ENCODE measurements around the gene TEX13A. TPM values are rescaled to one million over a fixed set of nuclear protein-coding genes. Genes with fewer than 3 reads are reported as not detected.
"Not testable (repeated sequence)": the region's sequence is repeated elsewhere in the genome, so short reads cannot be mapped to it uniquely, and the experiment has no call there.

Gene TEX13A
- total RNA-seq, result not detected in 2 replicates

GRCh38 chrX:105220636-105221035 is at the start of gene TEX13A:
Gene TEX13A (minus strand): TSS chrX:105220694. CDS start chrX:105220397, 297 bp downstream.
- peaks cover 4% of the 10 kb centered on the region for H3K9me3 Mint-ChIP-seq
- H3K27ac Mint-ChIP-seq, result no peak within 1 kb of the TSS
- intact Hi-C loops (cut with micrococcal nuclease), result no loop called here
- no peaks in the 10 kb centered on the region for H3K36me3 Mint-ChIP-seq (ENCODE audit: low read depth)
- no peaks in the 10 kb centered on the region for H3K27me3 Mint-ChIP-seq (ENCODE audit: low read depth)
- no peaks in the 10 kb centered on the region for H3K4me1 Mint-ChIP-seq (ENCODE audit: low read depth)
- DNase-seq (ENCODE audit: low spot score), result no peak
- no peak within 1 kb of the TSS for H3K4me3 Mint-ChIP-seq (ENCODE audit: low read depth)

DNA sequence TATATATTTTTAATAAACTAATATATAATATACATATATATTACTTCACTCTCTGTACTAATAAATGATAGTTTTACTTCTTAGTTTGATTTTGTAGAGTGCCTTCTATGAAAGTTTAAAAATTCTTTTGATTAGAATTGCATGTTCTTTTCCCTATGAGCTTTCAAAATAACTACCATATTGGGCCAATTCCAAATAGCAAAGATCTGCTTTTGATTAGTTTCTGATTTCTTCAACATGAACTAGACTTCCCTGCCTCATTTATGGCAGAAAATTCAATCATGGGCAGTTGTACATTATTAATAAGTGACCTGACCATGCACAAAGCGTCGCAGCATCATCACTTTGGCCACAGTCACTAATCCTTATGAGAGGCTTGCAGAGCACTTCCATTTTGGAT is 48.9 kb upstream of the TEX13A start:
- H3K27ac Mint-ChIP-seq, result no peak overlapping the region
- intact Hi-C loops (cut with micrococcal nuclease), result no loop called here
- H3K4me1 Mint-ChIP-seq (ENCODE audit: low read depth), result no peaks in the 10 kb centered on the region
- no peaks in the 10 kb centered on the region for H3K27me3 Mint-ChIP-seq (ENCODE audit: low read depth)
- DNase-seq (ENCODE audit: low spot score), result no peak
- no peaks in the 10 kb centered on the region for H3K36me3 Mint-ChIP-seq (ENCODE audit: low read depth)
- H3K4me3 Mint-ChIP-seq (ENCODE audit: low read depth), result no peak overlapping the region
- no peaks in the 10 kb centered on the region for H3K9me3 Mint-ChIP-seq

GRCh38 chrX:105267167-105267566 is 46.7 kb upstream of the TEX13A start:
- intact Hi-C loops (cut with micrococcal nuclease), result no loop called here
- no peak overlapping the region for H3K27ac Mint-ChIP-seq
- no peak for DNase-seq (ENCODE audit: low spot score)
- no peaks in the 10 kb centered on the region for H3K27me3 Mint-ChIP-seq (ENCODE audit: low read depth)
- H3K4me1 Mint-ChIP-seq (ENCODE audit: low read depth), result no peaks in the 10 kb centered on the region
- no peaks in the 10 kb centered on the region for H3K36me3 Mint-ChIP-seq (ENCODE audit: low read depth)
- no peak overlapping the region for H3K4me3 Mint-ChIP-seq (ENCODE audit: low read depth)
- H3K9me3 Mint-ChIP-seq, result no peaks in the 10 kb centered on the region

GRCh38 chrX:105266456-105266855 is 46.0 kb upstream of the TEX13A start:
- DNase-seq (ENCODE audit: low spot score), result no peak
- H3K27ac Mint-ChIP-seq, result no peak overlapping the region
- H3K36me3 Mint-ChIP-seq (ENCODE audit: low read depth), result no peaks in the 10 kb centered on the region
- H3K4me3 Mint-ChIP-seq (ENCODE audit: low read depth), result no peak overlapping the region
- H3K9me3 Mint-ChIP-seq, result no peaks in the 10 kb centered on the region
- no peaks in the 10 kb centered on the region for H3K4me1 Mint-ChIP-seq (ENCODE audit: low read depth)
- no peaks in the 10 kb centered on the region for H3K27me3 Mint-ChIP-seq (ENCODE audit: low read depth)
- intact Hi-C loops (cut with micrococcal nuclease), result no loop called here

DNA sequence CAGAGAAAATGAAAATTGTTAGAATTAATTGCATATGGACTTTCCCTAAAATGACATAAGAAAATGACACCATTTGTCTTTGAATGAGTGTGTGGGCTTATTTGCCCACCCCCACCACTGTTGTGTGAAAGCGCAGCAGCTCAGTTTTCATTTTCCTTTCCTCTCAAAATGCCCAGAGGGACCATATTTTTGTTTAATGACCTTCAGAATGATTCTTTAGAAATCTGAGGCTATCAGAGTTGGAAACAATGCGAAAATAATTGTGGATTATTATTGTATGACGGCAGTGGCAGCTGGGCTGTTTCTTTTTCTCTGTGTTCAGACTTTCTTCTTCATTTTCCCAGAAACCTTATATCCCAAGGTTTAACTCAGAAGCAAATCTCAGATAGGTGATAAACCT is 44.6 kb upstream of the TEX13A start:
- Mint-ChIP-seq H3K4me1 (ENCODE audit: low read depth) (no peaks in the 10 kb centered on the region), H3K4me3 (ENCODE audit: low read depth) (no peak overlapping the region), H3K27ac (no peak overlapping the region), H3K9me3 (no peaks in the 10 kb centered on the region), H3K27me3 (ENCODE audit: low read depth) (no peaks in the 10 kb centered on the region), H3K36me3 (ENCODE audit: low read depth) (no peaks in the 10 kb centered on the region)
- intact Hi-C loops (cut with micrococcal nuclease), result no loop called here
- DNase-seq (ENCODE audit: low spot score), result no peak

- Mint-ChIP-seq H3K4me3 (ENCODE audit: low read depth) (no peak overlapping the region), H3K9me3 (peaks cover 1% of the 10 kb centered on the region)
- intact Hi-C loops (cut with micrococcal nuclease), result no loop called here
Observed at GRCh38 chrX:105263801-105264200, 43.3 kb upstream of the TEX13A start.

GRCh38 chrX:105263171-105263570 is 42.7 kb upstream of the TEX13A start:
- no peak overlapping the region for H3K27ac Mint-ChIP-seq
- peaks cover 7% of the 10 kb centered on the region for H3K9me3 Mint-ChIP-seq
- H3K36me3 Mint-ChIP-seq (ENCODE audit: low read depth), result no peaks in the 10 kb centered on the region
- no peak overlapping the region for H3K4me3 Mint-ChIP-seq (ENCODE audit: low read depth)
- no peaks in the 10 kb centered on the region for H3K4me1 Mint-ChIP-seq (ENCODE audit: low read depth)
- DNase-seq (ENCODE audit: low spot score), result no peak
- intact Hi-C loops (cut with micrococcal nuclease), result no loop called here
- H3K27me3 Mint-ChIP-seq (ENCODE audit: low read depth), result no peaks in the 10 kb centered on the region

More at GRCh38 chrX:105263801-105264200, 43.3 kb upstream of the TEX13A start:
- Mint-ChIP-seq H3K4me1 (ENCODE audit: low read depth) (no peaks in the 10 kb centered on the region), H3K27me3 (ENCODE audit: low read depth) (no peaks in the 10 kb centered on the region), H3K36me3 (ENCODE audit: low read depth) (no peaks in the 10 kb centered on the region), H3K27ac (no peak overlapping the region)
- DNase-seq (ENCODE audit: low spot score), result no peak

DNA sequence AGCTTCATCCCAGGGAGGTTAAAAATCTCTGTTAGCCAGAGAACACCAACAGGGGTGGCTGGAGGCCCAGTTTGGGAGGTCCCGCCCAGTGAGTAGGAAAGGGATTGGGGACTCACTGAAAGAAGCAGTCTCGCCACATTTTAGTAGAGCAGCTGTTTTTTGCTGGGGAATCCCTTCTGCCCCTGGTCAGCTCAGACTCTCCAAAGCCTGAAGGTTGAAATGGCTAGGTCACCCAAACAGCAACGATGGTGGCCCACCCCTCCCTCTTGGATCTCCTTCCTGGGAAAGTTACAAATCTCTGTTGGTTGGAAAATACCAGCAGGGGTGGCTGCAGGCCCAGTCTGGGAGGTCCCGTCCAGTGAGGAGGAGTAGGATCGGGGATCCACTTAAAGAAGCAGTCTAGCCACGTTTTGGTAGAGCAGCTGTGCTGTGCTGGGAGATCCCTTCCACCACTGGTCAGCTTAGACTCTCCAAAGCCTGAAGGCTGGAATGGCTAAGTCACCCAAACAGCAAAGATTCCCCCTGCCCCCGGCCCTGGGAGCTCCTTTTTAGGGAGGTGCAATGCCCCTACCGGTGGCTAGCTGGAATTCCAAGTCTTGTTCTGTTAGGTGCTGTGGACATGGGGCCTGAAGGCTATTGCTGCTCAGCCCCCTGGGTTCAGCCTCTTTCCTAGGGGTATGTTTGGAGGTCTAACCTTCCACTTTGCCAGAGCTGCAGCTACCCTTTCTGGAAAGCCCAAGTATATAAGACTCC is 40.0 kb upstream of the TEX13A start:
- no peak overlapping the region for H3K4me3 Mint-ChIP-seq (ENCODE audit: low read depth)
- no peak for DNase-seq (ENCODE audit: low spot score)
- H3K36me3 Mint-ChIP-seq (ENCODE audit: low read depth), result no peaks in the 10 kb centered on the region
- no peak overlapping the region for H3K27ac Mint-ChIP-seq
- H3K9me3 Mint-ChIP-seq, result peaks cover 8% of the 10 kb centered on the region
- no peaks in the 10 kb centered on the region for H3K4me1 Mint-ChIP-seq (ENCODE audit: low read depth)
- H3K27me3 Mint-ChIP-seq (ENCODE audit: low read depth), result no peaks in the 10 kb centered on the region
- intact Hi-C loops (cut with micrococcal nuclease), result no loop called here

GRCh38 chrX:105241056-105241455 is 20.6 kb upstream of the TEX13A start:
- no peak for DNase-seq (ENCODE audit: low spot score)
- Mint-ChIP-seq H3K36me3 (ENCODE audit: low read depth) (no peaks in the 10 kb centered on the region), H3K9me3 (no peaks in the 10 kb centered on the region), H3K27me3 (ENCODE audit: low read depth) (no peaks in the 10 kb centered on the region), H3K4me1 (ENCODE audit: low read depth) (no peaks in the 10 kb centered on the region), H3K27ac (no peak overlapping the region), H3K4me3 (ENCODE audit: low read depth) (no peak overlapping the region)
- intact Hi-C loops (cut with micrococcal nuclease), result no loop called here

DNA sequence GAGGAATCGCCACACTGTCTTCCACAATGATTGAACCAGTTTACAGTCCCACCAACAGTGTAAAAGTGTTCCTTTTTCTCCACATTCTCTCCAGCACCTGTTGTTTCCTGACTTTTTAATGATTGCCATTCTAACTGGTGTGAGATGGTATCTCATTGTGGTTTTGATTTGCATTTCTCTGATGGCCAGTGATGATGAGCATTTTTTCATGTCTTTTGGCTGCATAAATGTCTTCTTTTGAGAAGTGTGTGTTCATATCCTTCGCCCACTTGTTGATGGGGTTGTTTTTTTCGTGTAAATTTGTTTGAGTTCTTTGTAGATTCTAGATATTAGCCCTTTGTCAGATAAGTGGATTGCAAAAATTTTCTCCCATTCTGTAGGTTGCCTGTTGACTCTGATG is 16.9 kb upstream of the TEX13A start:
- H3K27me3 Mint-ChIP-seq (ENCODE audit: low read depth); intact Hi-C loops (cut with micrococcal nuclease); DNase-seq (ENCODE audit: low spot score); H3K36me3 Mint-ChIP-seq (ENCODE audit: low read depth); H3K9me3 Mint-ChIP-seq; H3K27ac Mint-ChIP-seq; H3K4me1 Mint-ChIP-seq (ENCODE audit: low read depth); H3K4me3 Mint-ChIP-seq (ENCODE audit: low read depth): not testable (repeated sequence)

DNA sequence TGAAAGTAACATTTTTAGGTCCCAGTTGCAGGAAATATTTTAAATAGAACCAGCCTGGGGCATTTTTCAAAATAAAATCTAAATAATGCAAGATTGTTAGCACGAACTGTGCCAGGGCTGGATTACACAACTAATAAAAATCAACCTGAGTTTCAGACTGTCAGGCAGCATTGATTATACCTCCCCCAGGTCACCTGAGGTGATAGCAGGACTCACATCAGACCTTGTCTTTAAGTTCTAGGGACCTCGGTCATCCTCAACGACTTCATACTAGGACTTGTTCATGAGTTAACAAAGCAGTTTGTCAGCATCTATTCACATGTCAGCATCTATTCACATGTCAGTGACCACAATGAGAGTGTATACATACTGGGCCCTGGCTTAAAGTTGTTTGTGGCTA is 8.7 kb upstream of the TEX13A start:
- Mint-ChIP-seq H3K9me3 (no peaks in the 10 kb centered on the region), H3K4me3 (ENCODE audit: low read depth) (no peak overlapping the region), H3K27me3 (ENCODE audit: low read depth) (no peaks in the 10 kb centered on the region), H3K36me3 (ENCODE audit: low read depth) (no peaks in the 10 kb centered on the region), H3K27ac (no peak overlapping the region), H3K4me1 (ENCODE audit: low read depth) (no peaks in the 10 kb centered on the region)
- intact Hi-C loops (cut with micrococcal nuclease), result no loop called here
- no peak for DNase-seq (ENCODE audit: low spot score)

- intact Hi-C loops (cut with micrococcal nuclease), result no loop called here
- Mint-ChIP-seq H3K27me3 (ENCODE audit: low read depth) (no peaks in the 10 kb centered on the region), H3K9me3 (no peaks in the 10 kb centered on the region), H3K36me3 (ENCODE audit: low read depth) (no peaks in the 10 kb centered on the region), H3K4me1 (ENCODE audit: low read depth) (no peaks in the 10 kb centered on the region), H3K4me3 (ENCODE audit: low read depth) (no peak overlapping the region), H3K27ac (no peak overlapping the region)
- DNase-seq (ENCODE audit: low spot score), result no peak
Observed at GRCh38 chrX:105228602-105229001, 8.1 kb upstream of the TEX13A start.

GRCh38 chrX:105226499-105226898 is 6.0 kb upstream of the TEX13A start:
- H3K36me3 Mint-ChIP-seq (ENCODE audit: low read depth), result no peaks in the 10 kb centered on the region
- H3K4me3 Mint-ChIP-seq (ENCODE audit: low read depth), result no peak overlapping the region
- no peaks in the 10 kb centered on the region for H3K9me3 Mint-ChIP-seq
- intact Hi-C loops (cut with micrococcal nuclease), result no loop called here
- no peaks in the 10 kb centered on the region for H3K4me1 Mint-ChIP-seq (ENCODE audit: low read depth)
- H3K27ac Mint-ChIP-seq, result no peak overlapping the region
- no peak for DNase-seq (ENCODE audit: low spot score)
- no peaks in the 10 kb centered on the region for H3K27me3 Mint-ChIP-seq (ENCODE audit: low read depth)

DNA sequence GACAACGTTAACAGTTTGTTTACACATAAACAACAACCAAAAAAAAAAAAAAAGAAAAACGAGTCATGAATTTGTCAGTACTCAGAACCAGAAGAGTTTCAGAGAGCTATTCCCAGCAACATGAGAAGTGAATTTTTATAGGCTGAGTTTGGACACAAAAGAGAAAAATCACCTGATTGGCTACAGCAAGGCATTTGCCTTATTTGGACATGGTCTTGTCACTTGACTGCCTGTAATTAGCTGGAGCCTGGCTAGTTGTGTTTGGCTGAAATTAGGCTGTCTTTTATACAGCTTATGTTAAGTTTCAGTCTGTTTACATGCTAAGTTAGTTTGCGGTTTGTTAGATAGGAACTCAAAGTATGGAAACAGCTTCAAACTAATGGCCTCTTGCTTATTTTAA is 880 bp upstream of the TEX13A start:
- H3K36me3 Mint-ChIP-seq (ENCODE audit: low read depth), result no peaks in the 10 kb centered on the region
- H3K9me3 Mint-ChIP-seq, result no peaks in the 10 kb centered on the region
- H3K27ac Mint-ChIP-seq, result no peak overlapping the region
- no peak overlapping the region for H3K4me3 Mint-ChIP-seq (ENCODE audit: low read depth)
- no peaks in the 10 kb centered on the region for H3K4me1 Mint-ChIP-seq (ENCODE audit: low read depth)
- DNase-seq (ENCODE audit: low spot score), result no peak
- H3K27me3 Mint-ChIP-seq (ENCODE audit: low read depth), result no peaks in the 10 kb centered on the region
- intact Hi-C loops (cut with micrococcal nuclease), result no loop called here

Measured in activated T-helper 2 cell treated with anti-CD3 and anti-CD28 coated beads, Interferon-gamma antibody, Interleukin-2, Interleukin-4, amounts not matched to agents 10 μg/mL and 5 μg/mL and 100 μg/mL, durations not matched to agents 14 hours and 24 hours and 36 hours (primary cell).